ENCODE measurements around the gene SEMA3C.

DNA sequence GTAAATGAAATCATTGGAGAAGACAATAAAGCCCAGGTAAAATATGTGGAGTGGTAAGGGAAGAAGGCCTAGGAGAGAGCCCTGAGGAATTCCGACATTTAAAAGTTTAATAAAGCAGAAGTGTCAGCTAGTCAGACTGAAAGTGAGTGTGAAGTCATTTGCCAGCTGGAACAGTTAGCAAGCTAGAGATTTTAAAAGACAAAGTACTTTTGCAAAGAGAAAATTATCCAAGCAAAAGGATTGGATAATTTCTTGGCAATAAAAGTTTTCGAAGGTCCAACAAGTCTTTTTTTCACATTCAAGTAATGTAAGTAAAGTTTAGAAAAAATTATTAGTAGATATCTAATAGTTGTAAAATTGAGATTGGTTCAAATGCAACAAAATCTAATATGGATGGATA is 27.1 kb upstream of the SEMA3C start:
- TF ChIP-seq POLR2A (IDR thresholded peaks at IDR 0.05; ENCODE audit: low read length) (no peak), GATA1 (IDR thresholded peaks at IDR 0.05; ENCODE audit: low read depth, low read length) (no peak)
